ENCODE measurements around the gene SPINK4. TPM values are rescaled to one million over a fixed set of nuclear protein-coding genes. Genes with fewer than 3 reads are reported as not detected.

The SPINK4 gene
- total RNA-seq, 1 donor from 2014 or later, result not detected

- intact Hi-C loops (cut with micrococcal nuclease), result no loop called here
- DNase-seq (ENCODE audit: low spot score), result no peak
- H3K36me3 Mint-ChIP-seq (ENCODE audit: low read depth), result peaks cover 55% of the 10 kb centered on the region
- H3K27ac Mint-ChIP-seq, result no peak overlapping the region
- H3K4me3 Mint-ChIP-seq, result no peak overlapping the region
- no peaks in the 10 kb centered on the region for H3K27me3 Mint-ChIP-seq (ENCODE audit: insufficient read depth)
- H3K4me1 Mint-ChIP-seq (ENCODE audit: low read depth), result peaks cover 45% of the 10 kb centered on the region
- H3K9me3 Mint-ChIP-seq, result no peaks in the 10 kb centered on the region
Measured at GRCh38 chr9:33272061-33272460, 32.1 kb downstream of the SPINK4 start.

DNA sequence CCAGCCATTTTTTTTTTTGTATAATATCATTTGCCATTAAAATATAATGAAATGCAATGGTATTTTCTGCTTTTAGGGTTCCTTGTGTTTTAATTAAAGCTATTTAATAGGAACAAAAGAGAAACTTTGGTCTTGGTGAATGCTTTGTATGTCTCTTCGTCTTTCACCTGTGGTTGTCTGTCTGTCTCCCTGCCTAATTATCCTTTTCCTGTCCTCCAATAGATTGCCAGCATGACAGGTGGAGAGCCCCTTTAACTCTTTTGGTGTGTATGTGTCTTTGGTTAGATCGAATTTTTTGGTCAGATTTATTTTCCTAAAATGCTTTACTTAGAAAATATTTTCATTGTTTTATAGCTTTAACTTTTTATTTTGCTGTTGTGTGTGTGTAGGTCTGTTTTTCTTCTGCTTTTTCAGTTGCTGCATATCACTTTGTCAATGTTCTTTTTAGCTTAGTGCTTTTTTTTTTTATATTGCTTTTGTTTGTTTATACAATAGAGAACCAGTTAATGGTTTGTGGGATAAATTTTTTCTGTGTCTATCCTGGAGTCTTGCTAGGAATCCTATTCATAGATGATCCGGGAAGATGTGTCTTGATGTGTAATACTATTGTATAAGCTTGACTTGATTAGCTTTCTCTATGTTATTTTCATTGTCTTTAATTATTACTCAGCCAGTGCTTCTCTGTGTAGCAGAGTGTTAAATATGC lies 33.5 kb downstream of the SPINK4 start:
- no peaks in the 10 kb centered on the region for H3K9me3 Mint-ChIP-seq
- no peak overlapping the region for H3K27ac Mint-ChIP-seq
- H3K36me3 Mint-ChIP-seq (ENCODE audit: low read depth), result peaks cover 59% of the 10 kb centered on the region
- DNase-seq (ENCODE audit: low spot score), result no peak
- H3K4me1 Mint-ChIP-seq (ENCODE audit: low read depth), result peaks cover 40% of the 10 kb centered on the region
- no peak overlapping the region for H3K4me3 Mint-ChIP-seq
- intact Hi-C loops (cut with micrococcal nuclease), result no loop called here
- no peaks in the 10 kb centered on the region for H3K27me3 Mint-ChIP-seq (ENCODE audit: insufficient read depth)

- intact Hi-C loops (cut with micrococcal nuclease), result no loop called here
- DNase-seq (ENCODE audit: low spot score), result no peak
- peaks cover 40% of the 10 kb centered on the region for H3K4me1 Mint-ChIP-seq (ENCODE audit: low read depth)
- no peaks in the 10 kb centered on the region for H3K27me3 Mint-ChIP-seq (ENCODE audit: insufficient read depth)
- H3K9me3 Mint-ChIP-seq, result no peaks in the 10 kb centered on the region
- H3K4me3 Mint-ChIP-seq, result no peak overlapping the region
- H3K36me3 Mint-ChIP-seq (ENCODE audit: low read depth), result peaks cover 59% of the 10 kb centered on the region
- no peak overlapping the region for H3K27ac Mint-ChIP-seq
Measured at GRCh38 chr9:33273972-33274328, 34.0 kb downstream of the SPINK4 start.

DNA sequence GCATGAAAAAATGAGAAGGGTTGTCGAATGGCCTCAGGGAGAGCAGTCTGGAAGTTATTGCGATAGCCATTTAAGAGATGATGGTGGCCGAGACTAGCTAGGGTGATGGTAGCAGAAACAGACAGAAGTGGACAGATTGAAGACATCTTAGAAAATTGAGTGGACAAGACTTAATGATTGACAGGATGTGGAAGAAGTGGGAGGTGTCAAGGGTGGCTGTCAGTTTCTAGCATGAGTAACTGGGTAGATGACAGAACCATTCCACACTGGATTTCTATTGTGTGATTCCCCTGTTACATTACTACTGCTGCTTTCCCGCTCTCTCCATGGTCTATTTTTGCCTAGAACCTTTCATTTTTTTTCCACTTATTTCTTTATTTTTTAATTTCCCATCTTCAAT lies 37.5 kb downstream of the SPINK4 start:
- peak overlapping the region; percentile 24 for H3K27ac Mint-ChIP-seq
- no peak for DNase-seq (ENCODE audit: low spot score)
- no peaks in the 10 kb centered on the region for H3K9me3 Mint-ChIP-seq
- H3K4me1 Mint-ChIP-seq (ENCODE audit: low read depth), result peaks cover 26% of the 10 kb centered on the region
- H3K36me3 Mint-ChIP-seq (ENCODE audit: low read depth), result peaks cover 56% of the 10 kb centered on the region
- no peak overlapping the region for H3K4me3 Mint-ChIP-seq
- no peaks in the 10 kb centered on the region for H3K27me3 Mint-ChIP-seq (ENCODE audit: insufficient read depth)
- intact Hi-C loops (cut with micrococcal nuclease), result no loop called here

DNA sequence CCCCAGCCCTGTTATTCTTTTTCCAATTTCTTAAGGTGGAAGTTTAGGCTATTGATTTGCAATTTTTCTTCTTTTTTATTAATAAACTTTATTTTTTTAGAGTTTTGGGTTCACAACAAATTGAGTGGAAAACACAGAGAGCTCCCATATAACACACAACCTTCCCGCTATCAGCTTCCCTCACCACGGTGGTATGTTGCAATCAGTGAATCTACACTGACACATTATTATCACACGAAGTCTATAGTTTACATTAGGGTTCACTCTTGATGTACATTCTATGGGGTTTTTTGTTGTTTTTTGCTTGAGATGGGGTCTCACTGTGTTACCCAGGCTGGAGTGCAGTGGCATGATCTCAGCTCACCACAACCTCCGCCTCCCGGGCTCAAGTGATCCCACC lies 45.5 kb downstream of the SPINK4 start:
- H3K9me3 Mint-ChIP-seq, result no peaks in the 10 kb centered on the region
- peaks cover 12% of the 10 kb centered on the region for H3K4me1 Mint-ChIP-seq (ENCODE audit: low read depth)

GRCh38 chr9:33287087-33287490 lies 47.1 kb downstream of the SPINK4 start:
- peaks cover 24% of the 10 kb centered on the region for H3K4me1 Mint-ChIP-seq (ENCODE audit: low read depth)
- no peak overlapping the region for H3K4me3 Mint-ChIP-seq
- no peaks in the 10 kb centered on the region for H3K9me3 Mint-ChIP-seq
- DNase-seq (ENCODE audit: low spot score), result peak; percentile 48
- intact Hi-C loops (cut with micrococcal nuclease), result loop anchor here (2.0 kb wide), 2 partner anchors 56 to 128 kb away; no protein-coding TSS in a partner anchor
- no peaks in the 10 kb centered on the region for H3K27me3 Mint-ChIP-seq (ENCODE audit: insufficient read depth)
- peak overlapping the region; percentile 35 for H3K27ac Mint-ChIP-seq
- peaks cover 24% of the 10 kb centered on the region for H3K36me3 Mint-ChIP-seq (ENCODE audit: low read depth)

More for the DNA sequence above, 45.5 kb downstream of the SPINK4 start:
- no peaks in the 10 kb centered on the region for H3K27me3 Mint-ChIP-seq (ENCODE audit: insufficient read depth)
- intact Hi-C loops (cut with micrococcal nuclease), result no loop called here
- DNase-seq (ENCODE audit: low spot score), result no peak
- no peak overlapping the region for H3K4me3 Mint-ChIP-seq
- peaks cover 29% of the 10 kb centered on the region for H3K36me3 Mint-ChIP-seq (ENCODE audit: low read depth)
- H3K27ac Mint-ChIP-seq, result no peak overlapping the region

GRCh38 chr9:33288235-33288634 lies 48.3 kb downstream of the SPINK4 start:
- H3K4me3 Mint-ChIP-seq, result no peak overlapping the region
- intact Hi-C loops (cut with micrococcal nuclease), result no loop called here
- no peaks in the 10 kb centered on the region for H3K9me3 Mint-ChIP-seq
- H3K27me3 Mint-ChIP-seq (ENCODE audit: insufficient read depth), result no peaks in the 10 kb centered on the region
- peaks cover 35% of the 10 kb centered on the region for H3K4me1 Mint-ChIP-seq (ENCODE audit: low read depth)
- no peak for DNase-seq (ENCODE audit: low spot score)
- H3K36me3 Mint-ChIP-seq (ENCODE audit: low read depth), result peaks cover 22% of the 10 kb centered on the region
- H3K27ac Mint-ChIP-seq, result peak overlapping the region; percentile 63

GRCh38 chr9:33288828-33289483 lies 49.0 kb downstream of the SPINK4 start:
- Mint-ChIP-seq H3K27me3 (ENCODE audit: insufficient read depth) (no peaks in the 10 kb centered on the region), H3K4me1 (ENCODE audit: low read depth) (peaks cover 41% of the 10 kb centered on the region), H3K36me3 (ENCODE audit: low read depth) (peaks cover 21% of the 10 kb centered on the region), H3K9me3 (no peaks in the 10 kb centered on the region), H3K4me3 (no peak overlapping the region), H3K27ac (no peak overlapping the region)
- no peak for DNase-seq (ENCODE audit: low spot score)
- intact Hi-C loops (cut with micrococcal nuclease), result no loop called here

DNA sequence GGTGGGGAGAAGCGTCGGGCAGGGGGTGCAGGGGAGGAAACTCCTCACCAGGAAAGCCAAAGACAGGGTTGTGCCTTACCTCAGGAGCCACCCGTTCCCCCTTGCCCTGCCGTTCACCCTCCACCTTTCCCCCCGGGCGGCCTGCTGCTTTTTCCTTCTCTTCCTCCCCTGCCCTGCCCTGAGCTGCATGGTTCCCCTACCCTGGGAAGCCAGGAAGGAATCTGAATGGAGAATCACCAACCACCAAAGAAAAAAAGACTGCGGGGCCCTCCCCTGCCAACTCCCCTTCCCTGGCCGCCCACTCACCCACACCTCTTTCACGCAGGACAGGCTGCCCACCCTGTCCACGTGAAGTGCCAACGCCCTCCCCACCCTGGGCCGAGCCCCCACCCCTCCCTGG lies 49.5 kb downstream of the SPINK4 start:
- intact Hi-C loops (cut with micrococcal nuclease), result no loop called here
- Mint-ChIP-seq H3K36me3 (ENCODE audit: low read depth) (peaks cover 23% of the 10 kb centered on the region), H3K4me1 (ENCODE audit: low read depth) (peaks cover 46% of the 10 kb centered on the region), H3K27me3 (ENCODE audit: insufficient read depth) (no peaks in the 10 kb centered on the region), H3K27ac (peak overlapping the region; percentile 100), H3K4me3 (peak overlapping the region; percentile 93), H3K9me3 (no peaks in the 10 kb centered on the region)
- DNase-seq (ENCODE audit: low spot score), result no peak

DNA sequence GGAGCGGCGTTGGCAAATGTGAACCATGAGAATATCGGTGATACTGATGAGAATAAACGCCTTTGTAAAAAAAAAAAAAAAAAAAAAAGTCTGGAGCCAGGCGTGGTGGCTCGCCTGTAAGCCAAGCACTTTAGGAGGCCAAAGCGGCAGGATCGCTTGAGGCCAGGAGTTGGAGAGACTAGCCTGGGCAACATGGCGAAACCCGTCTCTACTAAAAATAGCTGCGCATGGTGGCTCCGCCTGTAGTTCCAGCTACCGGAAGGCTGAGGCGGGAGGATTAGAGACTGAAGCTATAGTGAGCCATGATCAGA lies 49.9 kb downstream of the SPINK4 start:
- H3K9me3 Mint-ChIP-seq, result no peaks in the 10 kb centered on the region
- no peak for DNase-seq (ENCODE audit: low spot score)
- peak overlapping the region; percentile 93 for H3K4me3 Mint-ChIP-seq
- intact Hi-C loops (cut with micrococcal nuclease), result loop anchor here (1.0 to 5.0 kb wide), 12 partner anchors 16 to 759 kb away; partner anchors contain the start of genes APTX, B4GALT1, BAG1 and DNAJA1
- peaks cover 25% of the 10 kb centered on the region for H3K36me3 Mint-ChIP-seq (ENCODE audit: low read depth)
- no peaks in the 10 kb centered on the region for H3K27me3 Mint-ChIP-seq (ENCODE audit: insufficient read depth)
- peak overlapping the region; percentile 100 for H3K27ac Mint-ChIP-seq
- H3K4me1 Mint-ChIP-seq (ENCODE audit: low read depth), result peaks cover 50% of the 10 kb centered on the region

GRCh38 chr9:33290247-33291030 lies 50.5 kb downstream of the SPINK4 start, which contains the start of gene NFX1:
Gene NFX1 (plus strand): TSS chr9:33290516. CDS start chr9:33290573, 57 bp downstream.
- Mint-ChIP-seq H3K9me3 (no peaks in the 10 kb centered on the region), H3K36me3 (ENCODE audit: low read depth) (peaks cover 25% of the 10 kb centered on the region), H3K27ac (peak within 1 kb of the TSS; percentile 100), H3K4me3 (peak within 1 kb of the TSS; percentile 93), H3K27me3 (ENCODE audit: insufficient read depth) (no peaks in the 10 kb centered on the region), H3K4me1 (ENCODE audit: low read depth) (peaks cover 54% of the 10 kb centered on the region)
- intact Hi-C loops (cut with micrococcal nuclease), result loop anchor here (1.0 to 5.0 kb wide), 12 partner anchors 16 to 758 kb away; partner anchors contain the start of genes APTX, B4GALT1, BAG1 and DNAJA1
- peak; percentile 98 for DNase-seq (ENCODE audit: low spot score)

DNA sequence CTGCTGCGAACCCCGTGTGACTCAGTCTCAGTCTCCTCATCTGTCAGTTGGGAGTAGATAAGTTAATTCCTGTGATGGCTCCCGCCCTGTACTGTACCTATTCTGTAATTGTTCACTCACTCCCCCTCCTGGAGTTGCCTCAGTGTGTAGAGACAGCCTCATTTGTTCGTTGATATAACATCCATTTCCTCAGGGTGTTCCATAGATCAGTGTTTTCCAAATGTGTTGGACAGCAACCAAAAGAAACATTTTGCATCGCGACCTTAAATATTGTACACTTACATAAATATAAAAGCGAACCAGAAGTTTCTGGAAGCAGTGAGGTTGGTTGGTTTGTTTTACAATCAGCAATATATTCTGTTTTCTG lies 51.0 kb downstream of the SPINK4 start:
- Mint-ChIP-seq H3K4me1 (ENCODE audit: low read depth) (peaks cover 59% of the 10 kb centered on the region), H3K9me3 (no peaks in the 10 kb centered on the region), H3K27ac (peak overlapping the region; percentile 100), H3K36me3 (ENCODE audit: low read depth) (peaks cover 28% of the 10 kb centered on the region), H3K27me3 (ENCODE audit: insufficient read depth) (no peaks in the 10 kb centered on the region), H3K4me3 (peak overlapping the region; percentile 93)
- DNase-seq (ENCODE audit: low spot score), result no peak
- intact Hi-C loops (cut with micrococcal nuclease), result loop anchor here (2.0 to 5.0 kb wide), 2 partner anchors 526 to 758 kb away; partner anchors contain the start of genes UBAP2 and UBE2R2

DNA sequence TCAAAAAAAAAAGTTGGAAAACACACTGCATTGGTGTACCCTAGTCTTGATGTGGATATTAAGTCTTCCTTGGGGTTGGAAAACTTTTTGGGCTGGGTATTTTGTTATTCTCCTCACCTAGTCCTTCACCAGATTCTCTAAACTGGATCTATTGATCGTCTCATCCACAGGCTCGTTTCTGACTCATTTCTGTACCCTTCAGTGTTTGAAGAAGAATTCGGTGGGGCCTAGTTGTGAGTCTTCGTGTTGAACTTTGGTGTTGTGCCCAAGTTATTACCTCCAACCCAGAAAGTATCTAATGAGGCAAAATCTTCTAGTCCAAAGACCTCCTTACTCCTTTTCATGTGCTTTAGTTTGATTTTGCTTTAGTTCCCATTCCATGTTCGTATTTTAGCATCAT lies 51.9 kb downstream of the SPINK4 start:
- H3K4me1 Mint-ChIP-seq (ENCODE audit: low read depth), result peaks cover 66% of the 10 kb centered on the region
- no peaks in the 10 kb centered on the region for H3K27me3 Mint-ChIP-seq (ENCODE audit: insufficient read depth)
- intact Hi-C loops (cut with micrococcal nuclease), result loop anchor here (2.0 to 5.0 kb wide), 2 partner anchors 525 to 757 kb away; partner anchors contain the start of genes UBAP2 and UBE2R2
- peak overlapping the region; percentile 93 for H3K4me3 Mint-ChIP-seq
- no peak for DNase-seq (ENCODE audit: low spot score)
- H3K36me3 Mint-ChIP-seq (ENCODE audit: low read depth), result peaks cover 33% of the 10 kb centered on the region
- H3K27ac Mint-ChIP-seq, result peak overlapping the region; percentile 100
- H3K9me3 Mint-ChIP-seq, result no peaks in the 10 kb centered on the region

Measured in activated T-helper 1 cell treated with anti-CD3 and anti-CD28 coated beads, Interleukin-12 subunit alpha, Interleukin-12 subunit beta, Interleukin-2, Interleukin-4 antibody, amounts not matched to agents 30 ng/mL and 10 ng/mL and 1 ng/mL, durations not matched to agents 14 hours and 24 hours and 36 hours (primary cell).